Measurements from ENCODE around the gene PLEKHJ1.

Gene PLEKHJ1

DNA sequence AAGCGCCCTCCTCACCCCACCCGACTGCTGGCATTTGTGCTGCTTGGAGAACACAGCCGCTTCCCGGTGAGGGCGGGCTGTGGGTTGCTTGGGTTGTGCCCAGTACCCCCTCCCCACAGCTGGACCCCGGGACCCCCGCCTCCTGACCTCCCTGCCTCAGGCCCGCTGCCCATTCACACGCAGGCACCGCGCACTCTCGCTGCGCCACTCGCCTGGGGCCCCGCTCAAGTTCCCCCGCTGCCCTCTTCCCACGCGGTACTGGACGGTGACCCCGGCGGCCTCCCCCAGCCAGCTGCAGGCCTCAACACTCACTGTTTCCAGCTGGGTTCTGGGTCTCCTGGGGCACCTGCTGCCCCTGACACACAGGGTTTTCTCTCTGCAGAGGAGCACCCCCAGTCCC, 16.4 kb downstream of the PLEKHJ1 start:
- TF ChIP-seq, protein P1, sequence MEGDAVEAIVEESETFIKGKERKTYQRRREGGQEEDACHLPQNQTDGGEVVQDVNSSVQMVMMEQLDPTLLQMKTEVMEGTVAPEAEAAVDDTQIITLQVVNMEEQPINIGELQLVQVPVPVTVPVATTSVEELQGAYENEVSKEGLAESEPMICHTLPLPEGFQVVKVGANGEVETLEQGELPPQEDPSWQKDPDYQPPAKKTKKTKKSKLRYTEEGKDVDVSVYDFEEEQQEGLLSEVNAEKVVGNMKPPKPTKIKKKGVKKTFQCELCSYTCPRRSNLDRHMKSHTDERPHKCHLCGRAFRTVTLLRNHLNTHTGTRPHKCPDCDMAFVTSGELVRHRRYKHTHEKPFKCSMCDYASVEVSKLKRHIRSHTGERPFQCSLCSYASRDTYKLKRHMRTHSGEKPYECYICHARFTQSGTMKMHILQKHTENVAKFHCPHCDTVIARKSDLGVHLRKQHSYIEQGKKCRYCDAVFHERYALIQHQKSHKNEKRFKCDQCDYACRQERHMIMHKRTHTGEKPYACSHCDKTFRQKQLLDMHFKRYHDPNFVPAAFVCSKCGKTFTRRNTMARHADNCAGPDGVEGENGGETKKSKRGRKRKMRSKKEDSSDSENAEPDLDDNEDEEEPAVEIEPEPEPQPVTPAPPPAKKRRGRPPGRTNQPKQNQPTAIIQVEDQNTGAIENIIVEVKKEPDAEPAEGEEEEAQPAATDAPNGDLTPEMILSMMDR (IDR thresholded peaks at IDR 0.05; ENCODE audit: insufficient read depth, low read depth, low read length, missing control alignments) = no peak
- H3K4me3 ChIP-seq (ENCODE audit: low read length) = no peak overlapping the region
- no peak for DNase-seq (ENCODE audit: low read depth)

DNA sequence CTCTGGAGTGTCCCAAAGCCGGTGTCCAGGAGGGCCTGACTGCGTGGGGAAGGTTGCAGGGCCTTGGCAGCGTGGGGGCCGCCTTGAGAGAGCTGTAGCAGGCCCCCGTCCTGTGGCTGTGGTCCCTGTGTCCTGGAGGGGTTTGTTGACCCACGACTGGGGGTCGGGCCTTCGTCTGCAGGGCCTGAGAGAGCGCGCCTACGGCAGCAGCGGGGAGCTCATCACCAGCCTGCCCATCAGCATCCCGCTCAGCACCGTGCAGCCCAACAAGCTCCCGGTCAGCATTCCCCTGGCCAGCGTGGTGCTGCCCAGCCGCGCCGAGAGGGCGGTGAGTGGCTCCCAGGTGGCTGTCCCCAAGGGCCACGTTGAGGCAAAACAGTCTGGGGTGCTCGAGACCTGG, 18.5 kb downstream of the PLEKHJ1 start:
- H3K4me3 ChIP-seq (ENCODE audit: low read length) = no peak overlapping the region
- DNase-seq (ENCODE audit: low read depth) = no peak
- TF ChIP-seq, protein P1 (IDR thresholded peaks at IDR 0.05; ENCODE audit: insufficient read depth, low read depth, low read length, missing control alignments) = no peak

DNA sequence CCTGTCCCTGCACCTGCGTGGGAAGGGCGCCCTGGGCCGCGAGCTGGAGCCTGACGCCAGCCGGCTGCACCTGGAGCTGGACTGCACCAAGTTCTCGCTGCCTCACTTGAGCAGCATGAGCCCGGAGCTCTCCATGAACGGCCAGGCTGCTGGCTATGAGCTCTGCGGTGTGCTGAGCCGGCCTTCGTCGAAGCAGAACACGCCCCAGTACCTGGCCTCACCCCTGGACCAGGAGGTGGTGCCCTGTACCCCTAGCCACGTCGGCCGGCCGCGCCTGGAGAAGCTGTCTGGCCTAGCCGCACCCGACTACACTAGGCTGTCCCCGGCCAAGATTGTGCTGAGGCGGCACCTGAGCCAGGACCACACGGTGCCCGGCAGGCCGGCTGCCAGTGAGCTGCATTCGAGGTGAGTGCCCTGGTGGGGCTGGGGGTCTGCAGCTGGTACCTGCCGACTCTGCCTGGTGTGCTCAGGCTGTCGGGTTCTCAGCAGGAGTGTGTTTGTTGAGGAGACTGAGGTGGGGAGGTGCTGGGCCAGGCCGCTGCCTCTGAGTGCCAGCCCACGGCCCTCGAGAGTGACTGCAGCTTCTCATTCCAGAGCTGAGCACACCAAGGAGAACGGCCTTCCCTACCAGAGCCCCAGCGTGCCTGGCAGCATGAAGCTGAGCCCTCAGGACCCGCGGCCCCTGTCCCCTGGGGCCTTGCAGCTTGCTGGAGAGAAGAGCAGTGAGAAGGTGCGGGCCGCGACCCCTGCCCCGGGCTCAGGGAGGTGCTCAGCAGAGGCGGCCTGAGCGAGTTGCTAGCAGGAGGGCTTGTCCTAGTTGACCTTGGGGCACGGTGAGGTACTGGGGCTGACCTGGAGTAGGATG, 19.5 kb downstream of the PLEKHJ1 start:
- TF ChIP-seq, protein P1 (IDR thresholded peaks at IDR 0.05; ENCODE audit: insufficient read depth, low read depth, low read length, missing control alignments) = no peak
- DNase-seq (ENCODE audit: low read depth) = no peak

DNA sequence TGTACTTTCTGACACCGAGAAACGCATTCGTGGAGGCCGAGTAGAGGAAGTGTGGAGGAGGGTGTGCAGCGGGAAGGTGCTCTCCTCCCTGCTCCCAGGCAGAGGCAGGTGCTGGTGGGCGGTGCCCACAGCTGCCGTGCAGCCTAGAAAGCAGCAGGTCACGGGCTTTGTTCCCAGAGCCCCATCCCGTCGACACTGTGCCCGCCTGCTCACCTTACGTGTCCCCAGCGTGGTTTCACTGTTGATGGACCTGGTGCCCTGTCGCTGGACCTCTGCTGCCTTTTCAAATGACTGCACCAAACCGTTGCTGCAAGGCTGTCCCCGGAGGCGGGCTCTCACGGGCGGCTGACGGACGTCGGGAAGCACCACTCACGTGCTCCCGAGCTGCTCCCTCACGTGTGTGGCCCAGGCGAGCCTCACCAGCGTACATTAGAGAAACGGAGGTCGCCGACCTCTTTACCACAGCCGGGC, 20.8 kb downstream of the PLEKHJ1 start:
- no peak overlapping the region for H3K4me3 ChIP-seq (ENCODE audit: low read length)

More for the DNA sequence above, 19.5 kb downstream of the PLEKHJ1 start:
- no peak overlapping the region for H3K4me3 ChIP-seq (ENCODE audit: low read length)

DNA sequence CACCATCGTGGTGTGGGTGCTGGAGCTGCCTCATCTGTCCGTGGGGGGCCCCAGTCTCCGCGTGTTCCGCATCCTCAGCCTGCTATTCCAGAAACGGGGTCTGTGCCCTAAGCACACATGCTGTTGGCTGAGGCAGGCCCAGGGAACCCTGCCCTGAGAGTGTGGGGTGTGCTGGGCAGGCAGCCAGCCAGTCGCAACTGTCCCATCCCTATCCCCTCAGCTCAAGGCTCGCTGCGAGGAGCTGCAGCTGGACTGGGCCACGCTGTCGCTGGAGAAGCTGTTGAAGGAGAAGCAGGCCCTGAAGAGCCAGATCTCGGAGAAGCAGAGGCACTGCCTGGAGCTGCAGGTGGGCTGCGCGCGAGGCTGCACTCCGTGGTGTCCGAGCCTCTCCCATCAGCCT, 21.9 kb downstream of the PLEKHJ1 start:
- TF ChIP-seq, protein P1 (IDR thresholded peaks at IDR 0.05; ENCODE audit: insufficient read depth, low read depth, low read length, missing control alignments) = no peak
- H3K4me3 ChIP-seq (ENCODE audit: low read length) = no peak overlapping the region
- DNase-seq (ENCODE audit: low read depth) = no peak

More for the DNA sequence above, 20.8 kb downstream of the PLEKHJ1 start:
- TF ChIP-seq, protein P1 (IDR thresholded peaks at IDR 0.05; ENCODE audit: insufficient read depth, low read depth, low read length, missing control alignments) = no peak
- no peak for DNase-seq (ENCODE audit: low read depth)

- no peak overlapping the region for H3K4me3 ChIP-seq (ENCODE audit: low read length)
- peak; percentile 29 for DNase-seq (ENCODE audit: low read depth)
- TF ChIP-seq, protein P1 (IDR thresholded peaks at IDR 0.05; ENCODE audit: insufficient read depth, low read depth, low read length, missing control alignments) = no peak
Measured at GRCh38 chr19:2213799-2214198, 22.3 kb downstream of the PLEKHJ1 start.
